ENCODE measurements around the gene SAMD4B. TPM values are rescaled to one million over a fixed set of nuclear protein-coding genes. Genes with fewer than 3 reads are reported as not detected.

Gene SAMD4B
- total and polyA plus RNA-seq, 7 donors: 28.4 to 83.6 (median 52.7) TPM

DNA sequence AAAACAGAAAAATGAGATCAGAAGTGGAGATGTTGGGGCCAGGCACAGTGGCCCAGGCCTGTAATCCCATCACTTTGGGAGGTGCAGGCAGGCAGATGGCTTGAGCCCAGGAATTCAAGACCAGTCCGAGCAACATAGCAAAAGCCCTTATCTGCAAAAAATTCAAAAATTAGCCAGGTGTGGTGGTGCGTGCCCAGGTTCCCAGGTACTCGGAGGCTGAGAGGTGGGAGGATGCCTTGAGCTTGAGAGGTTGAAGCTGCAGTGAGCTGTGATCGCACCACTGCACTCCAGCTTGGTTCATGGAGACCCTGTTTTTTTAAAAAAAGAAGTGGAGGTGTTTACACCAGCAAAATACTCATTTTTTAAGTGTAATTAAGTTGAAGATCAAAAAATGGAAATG, 57.8 kb downstream of the SAMD4B start:
- TF ChIP-seq POLR2A (IDR thresholded peaks at IDR 0.05) (no peak), EP300 (IDR thresholded peaks at IDR 0.05) (no peak), POLR2AphosphoS5 (IDR thresholded peaks at IDR 0.05) (no peak)
- TF ChIP-seq, protein P1, sequence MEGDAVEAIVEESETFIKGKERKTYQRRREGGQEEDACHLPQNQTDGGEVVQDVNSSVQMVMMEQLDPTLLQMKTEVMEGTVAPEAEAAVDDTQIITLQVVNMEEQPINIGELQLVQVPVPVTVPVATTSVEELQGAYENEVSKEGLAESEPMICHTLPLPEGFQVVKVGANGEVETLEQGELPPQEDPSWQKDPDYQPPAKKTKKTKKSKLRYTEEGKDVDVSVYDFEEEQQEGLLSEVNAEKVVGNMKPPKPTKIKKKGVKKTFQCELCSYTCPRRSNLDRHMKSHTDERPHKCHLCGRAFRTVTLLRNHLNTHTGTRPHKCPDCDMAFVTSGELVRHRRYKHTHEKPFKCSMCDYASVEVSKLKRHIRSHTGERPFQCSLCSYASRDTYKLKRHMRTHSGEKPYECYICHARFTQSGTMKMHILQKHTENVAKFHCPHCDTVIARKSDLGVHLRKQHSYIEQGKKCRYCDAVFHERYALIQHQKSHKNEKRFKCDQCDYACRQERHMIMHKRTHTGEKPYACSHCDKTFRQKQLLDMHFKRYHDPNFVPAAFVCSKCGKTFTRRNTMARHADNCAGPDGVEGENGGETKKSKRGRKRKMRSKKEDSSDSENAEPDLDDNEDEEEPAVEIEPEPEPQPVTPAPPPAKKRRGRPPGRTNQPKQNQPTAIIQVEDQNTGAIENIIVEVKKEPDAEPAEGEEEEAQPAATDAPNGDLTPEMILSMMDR (IDR thresholded peaks at IDR 0.05): no peak
- intact Hi-C loops (cut with DNase I): loop anchor here (10.0 kb wide), 2 partner anchors 745 to 1315 kb away; partner anchors contain the start of genes COQ8B and ITPKC
- no peaks in the 10 kb centered on the region for H3K9me3 ChIP-seq
- peak overlapping the region; percentile 91 to 100 (median 100) for H3K27ac ChIP-seq
- peaks cover 0 to 58% (median 52%) of the 10 kb centered on the region in 4 donors for H3K4me1 ChIP-seq
- no peak for DNase-seq
- no peak overlapping the region for H3K4me3 ChIP-seq
- H3K36me3 ChIP-seq: peaks cover 3 to 24% (median 8%) of the 10 kb centered on the region in 4 donors
- WGBS, 2 donors: 82 to 93% methylated on average over 4 of the region's 4 CpGs
- no peaks in the 10 kb centered on the region for H3K27me3 ChIP-seq

GRCh38 chr19:39401070-39401548, 58.9 kb downstream of the SAMD4B start:
- intact Hi-C loops (cut with DNase I): loop anchor here (10.0 kb wide), 2 partner anchors 746 to 1314 kb away; partner anchors contain the start of genes COQ8B and ITPKC
- Histone ChIP-seq H3K4me3 (no peak overlapping the region), H3K27me3 (no peaks in the 10 kb centered on the region), H3K9me3 (no peaks in the 10 kb centered on the region), H3K36me3 (peaks cover 2 to 13% (median 3%) of the 10 kb centered on the region in 4 donors), H3K27ac (peak overlapping the region; percentile 100), H3K4me1 (peaks cover 0 to 69% (median 63%) of the 10 kb centered on the region in 4 donors)
- no peak for TF ChIP-seq POLR2A (IDR thresholded peaks at IDR 0.05)
- DNase-seq: no peak
- 25 to 26% methylated on average over 4 of the region's 4 CpGs for WGBS, 2 donors

DNA sequence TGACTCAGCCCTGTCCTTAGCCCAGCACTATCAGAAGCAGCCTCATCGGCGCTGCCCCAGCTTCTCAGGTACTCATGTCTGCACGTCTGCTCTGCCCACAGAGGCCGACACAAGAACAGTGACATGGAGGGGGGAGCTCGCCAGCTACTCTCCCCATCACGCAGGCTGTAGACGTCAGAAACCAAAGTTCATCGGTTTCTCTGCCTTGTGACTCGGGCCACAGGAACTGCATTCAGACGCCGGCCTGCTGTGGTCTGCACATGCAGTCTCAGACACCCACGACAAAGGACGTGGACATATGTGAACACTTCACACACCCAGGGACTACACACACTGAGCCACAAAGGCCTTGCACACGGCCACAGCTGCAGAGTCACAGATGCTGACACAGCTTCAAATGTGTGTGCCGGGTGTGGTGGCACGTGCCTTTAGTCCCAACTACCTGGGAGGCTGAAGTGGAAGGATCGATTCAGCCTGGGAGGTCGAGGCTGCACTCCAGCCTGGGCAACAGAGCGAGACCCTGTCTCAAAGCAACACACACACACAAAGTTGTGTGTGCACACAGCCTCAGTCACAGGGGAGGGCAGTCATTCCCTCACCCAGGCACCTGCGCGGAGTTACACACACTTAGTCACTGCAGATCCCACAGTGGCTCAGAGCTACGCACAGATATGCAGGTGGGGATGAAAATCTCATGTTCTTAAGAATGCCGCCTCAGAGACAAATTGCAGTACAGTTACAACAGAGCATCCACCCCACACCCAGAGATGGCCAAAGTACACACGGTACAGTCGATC, 59.5 kb downstream of the SAMD4B start:
- intact Hi-C loops (cut with DNase I): loop anchor here (10.0 kb wide), 2 partner anchors 747 to 1313 kb away; partner anchors contain the start of genes COQ8B and ITPKC
- TF ChIP-seq POLR2A (IDR thresholded peaks at IDR 0.05) (peak in 1 of 2 donors; percentile 33), EP300 (IDR thresholded peaks at IDR 0.05) (peak in 1 of 4 donors; percentile 64), POLR2AphosphoS5 (IDR thresholded peaks at IDR 0.05) (peak; percentile 20 to 68 (median 37))
- TF ChIP-seq, protein P1 (IDR thresholded peaks at IDR 0.05): no peak
- H3K36me3 ChIP-seq: peaks cover 0 to 8% (median 0%) of the 10 kb centered on the region in 4 donors
- H3K27me3 ChIP-seq: no peaks in the 10 kb centered on the region
- H3K27ac ChIP-seq: peak overlapping the region; percentile 100
- peaks cover 0 to 71% (median 64%) of the 10 kb centered on the region in 4 donors for H3K4me1 ChIP-seq
- no peaks in the 10 kb centered on the region for H3K9me3 ChIP-seq
- DNase-seq: peak; percentile 85
- 9 to 27% methylated on average over 25 of the region's 25 CpGs for WGBS, 2 donors
- peak overlapping the region in 2 of 4 donors; percentile 50 to 60 for H3K4me3 ChIP-seq

DNA sequence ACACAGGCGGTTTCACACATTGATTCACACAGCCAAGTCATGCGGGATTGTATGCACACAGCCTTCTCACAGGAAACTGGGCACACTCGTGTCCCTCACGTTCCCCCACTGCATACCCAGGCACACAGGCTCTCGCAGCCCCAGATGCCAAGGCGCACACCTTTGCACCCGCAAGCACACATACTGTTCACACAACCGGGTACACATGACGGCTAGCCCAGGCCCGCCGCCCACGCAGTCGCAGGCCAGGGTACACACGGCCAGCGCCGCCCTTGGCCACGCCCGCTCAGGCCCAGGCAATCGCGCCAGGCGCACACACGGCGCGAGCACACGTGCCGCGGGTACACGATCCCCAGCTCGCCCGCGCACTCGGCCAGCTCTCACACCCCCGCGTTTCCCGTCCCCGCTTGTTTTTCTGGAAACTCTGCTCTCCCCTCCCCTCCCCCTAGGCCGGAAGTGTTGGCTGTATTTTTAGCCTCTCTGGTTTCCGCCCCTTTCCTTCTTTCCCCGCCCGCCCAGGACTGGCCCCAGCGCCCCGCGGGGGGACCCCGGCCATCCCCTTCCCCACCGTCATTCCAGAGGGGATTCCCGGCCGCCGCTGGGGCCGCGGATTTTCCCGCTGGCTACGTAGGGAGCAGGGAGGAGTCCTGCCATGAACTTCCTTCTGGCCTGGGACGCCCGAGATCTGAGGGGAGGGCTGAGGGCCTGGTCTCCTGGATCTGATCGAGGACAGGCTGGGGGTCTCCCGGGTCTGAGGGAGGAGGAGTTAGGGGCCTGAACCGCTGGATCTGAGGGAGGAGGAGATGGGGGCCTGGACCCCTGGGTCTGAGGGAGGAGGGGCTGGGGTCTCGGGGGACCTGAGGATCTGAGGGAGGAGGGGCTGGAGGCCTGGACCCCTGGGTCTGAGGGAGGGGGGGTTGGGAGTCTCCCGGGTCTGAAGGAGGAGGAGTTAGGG, 60.4 kb downstream of the SAMD4B start:
- H3K36me3 ChIP-seq: peaks cover 1 to 8% (median 5%) of the 10 kb centered on the region in 4 donors
- H3K4me3 ChIP-seq: peak overlapping the region; percentile 50 to 61 (median 59)
- H3K9me3 ChIP-seq: no peaks in the 10 kb centered on the region
- 0 to 2% methylated on average over 59 of the region's 59 CpGs for WGBS, 2 donors
- intact Hi-C loops (cut with DNase I): loop anchor here (1.0 to 10.0 kb wide), 3 partner anchors 10 to 1312 kb away; partner anchors contain the start of genes COQ8B, ITPKC and PLEKHG2
- H3K27me3 ChIP-seq: no peaks in the 10 kb centered on the region
- peak; percentile 97 for DNase-seq
- TF ChIP-seq, protein P1 (IDR thresholded peaks at IDR 0.05): no peak
- TF ChIP-seq POLR2A (IDR thresholded peaks at IDR 0.05) (peak in 1 of 2 donors; percentile 43), EP300 (IDR thresholded peaks at IDR 0.05) (peak in 2 of 4 donors; percentile 72 to 89), POLR2AphosphoS5 (IDR thresholded peaks at IDR 0.05) (peak; percentile 57 to 91 (median 84))
- H3K4me1 ChIP-seq: peaks cover 0 to 67% (median 57%) of the 10 kb centered on the region in 4 donors
- peak overlapping the region; percentile 100 for H3K27ac ChIP-seq
